HG03378 (cell line): ENCODE measurements around the gene FGF14.
A peak's percentile ranks its signal among the peaks of the same experiment; 100 is the strongest.
"Not testable (repeated sequence)": the region's sequence is repeated elsewhere in the genome, so short reads cannot be mapped to it uniquely, and the experiment has no call there.

Experiments
- ATAC-seq: cut with Tn5 transposase; IDR thresholded peaks from one replicate; pipeline ENCODE4 v1.9.1; 2021; ENCODE audit warnings: mild to moderate bottlenecking, moderate library complexity; ENCODE audit not compliant: unreplicated experiment

The FGF14 gene

DNA sequence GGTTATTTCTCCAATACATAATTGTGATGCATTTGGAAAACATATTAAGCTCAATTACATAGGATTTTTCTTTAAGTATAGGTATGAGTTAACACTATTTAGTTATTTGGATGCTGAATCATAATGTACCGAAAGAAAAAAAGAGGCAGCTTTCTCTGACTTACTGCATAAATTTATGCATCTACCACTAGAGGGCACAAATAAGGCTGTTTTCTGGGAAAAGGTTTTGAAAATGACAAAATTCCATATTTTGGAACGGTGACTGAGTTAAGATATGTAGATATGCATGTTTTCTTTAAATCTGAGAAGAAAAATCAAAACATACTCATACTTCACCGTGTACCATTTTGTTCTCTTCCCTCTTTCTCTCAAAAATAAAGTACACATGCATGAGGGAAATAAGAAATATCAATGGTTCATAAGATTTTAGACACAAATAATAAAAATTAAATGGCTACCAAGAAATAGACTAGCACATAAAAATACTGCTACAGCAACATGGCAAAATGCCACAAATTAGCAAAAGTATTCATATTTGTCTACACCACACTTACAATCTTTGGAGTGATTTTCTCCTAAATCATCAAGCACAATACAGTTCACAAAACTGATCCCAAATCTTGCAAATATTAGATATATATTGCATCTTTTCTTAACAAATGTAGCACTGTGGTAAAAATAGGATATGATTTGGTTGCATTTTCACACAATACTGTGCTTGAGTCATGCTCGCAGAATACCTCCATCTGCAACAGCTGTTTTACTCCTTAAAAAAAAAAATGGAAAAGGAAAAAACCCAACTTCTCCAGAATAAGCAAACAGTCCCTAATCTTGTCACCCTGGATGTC is 260.0 kb downstream of the FGF14 start:
- ATAC-seq, result peak; percentile 47

DNA sequence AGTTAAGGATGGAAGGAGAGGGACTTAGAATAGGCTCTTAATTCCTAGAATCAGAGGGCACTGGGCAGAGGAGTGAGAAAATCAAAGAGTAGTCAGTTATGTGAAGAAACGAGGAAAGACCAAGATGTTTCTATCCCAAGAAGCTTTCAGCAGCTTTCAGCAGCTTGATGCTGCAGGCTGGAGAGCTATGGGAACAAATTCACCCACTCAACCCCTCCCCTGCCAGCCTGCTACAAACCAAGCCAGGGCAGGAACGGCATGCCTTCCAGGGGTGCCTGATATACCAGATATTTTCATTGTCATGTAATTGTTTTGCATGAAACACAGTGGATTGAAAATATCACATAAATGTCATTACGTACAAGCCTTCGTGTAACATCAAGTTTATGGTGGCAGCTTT is 262.2 kb downstream of the FGF14 start:
- no peak for ATAC-seq

DNA sequence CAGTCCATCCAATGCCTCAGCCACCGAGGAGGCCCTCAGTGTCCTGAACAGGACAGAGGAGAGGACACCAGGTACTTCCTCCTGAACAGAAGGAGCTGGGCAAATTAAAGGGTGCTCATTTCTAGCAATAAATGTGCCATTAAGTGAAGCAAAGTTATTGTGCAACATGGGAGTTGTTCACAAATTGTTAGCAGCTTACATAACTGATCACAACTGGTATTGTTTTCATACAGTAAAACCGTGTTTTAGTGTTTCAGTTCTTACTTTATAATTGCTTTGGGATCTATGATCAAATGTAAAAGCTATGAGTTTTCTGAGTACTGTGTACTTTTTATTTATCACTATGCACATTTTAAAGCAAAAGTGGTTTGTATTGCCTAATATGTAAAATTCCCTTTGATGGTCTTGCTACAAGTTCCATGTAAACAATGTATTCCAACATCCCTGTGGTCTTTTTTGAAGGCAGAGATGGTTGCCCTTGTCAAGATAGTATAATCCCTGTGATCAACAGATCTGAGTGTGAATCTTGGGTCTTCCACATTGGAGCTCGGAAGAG is 263.1 kb downstream of the FGF14 start:
- no peak for ATAC-seq

- ATAC-seq, result not testable (repeated sequence)
Observed at GRCh38 chr13:102137904-102138303, 263.9 kb downstream of the FGF14 start.

- no peak for ATAC-seq
Observed at GRCh38 chr13:102136735-102137296, 265.0 kb downstream of the FGF14 start.

DNA sequence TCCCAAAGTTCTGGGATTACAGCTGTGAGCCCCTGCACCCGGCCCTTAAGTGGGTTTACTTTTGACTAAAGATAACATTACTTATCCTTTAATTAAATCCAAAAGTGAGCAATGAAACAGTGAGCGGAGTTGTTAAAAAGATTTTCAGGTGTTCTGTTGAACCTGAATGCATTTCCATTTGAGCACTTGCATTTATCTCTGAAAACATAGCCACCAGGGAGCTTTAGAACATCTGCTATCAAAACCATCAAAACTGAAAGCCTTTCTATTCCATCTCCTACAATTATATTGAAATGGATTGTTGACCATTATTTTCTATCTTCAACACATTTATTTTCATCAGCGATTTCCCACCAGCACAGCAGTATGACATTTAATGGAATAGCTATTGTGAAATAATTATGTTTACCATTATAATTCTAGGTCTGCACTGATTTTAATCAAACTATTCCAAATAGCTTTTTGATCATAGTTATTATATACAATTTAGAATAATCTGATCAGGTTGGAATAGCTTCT is 269.0 kb downstream of the FGF14 start:
- ATAC-seq, result no peak

DNA sequence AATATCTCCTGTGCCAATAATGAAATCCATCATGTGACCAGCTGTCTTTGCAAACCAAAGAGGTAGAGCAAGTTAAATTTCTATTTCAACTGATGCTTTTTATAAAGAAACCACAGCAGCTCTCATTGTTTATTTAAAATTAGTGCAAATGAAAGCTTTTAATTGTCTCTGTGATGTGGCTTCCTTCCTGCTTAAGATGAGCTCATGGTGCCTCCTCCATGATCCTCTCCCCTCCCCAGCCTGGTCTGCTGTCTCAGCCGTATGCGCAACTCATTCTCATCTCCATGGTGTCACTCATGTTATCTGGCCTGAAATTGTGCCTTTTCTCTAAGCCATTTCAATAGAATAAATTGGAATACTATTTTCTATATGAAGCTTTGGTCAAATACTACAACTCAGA is 270.6 kb downstream of the FGF14 start:
- ATAC-seq, result no peak

DNA sequence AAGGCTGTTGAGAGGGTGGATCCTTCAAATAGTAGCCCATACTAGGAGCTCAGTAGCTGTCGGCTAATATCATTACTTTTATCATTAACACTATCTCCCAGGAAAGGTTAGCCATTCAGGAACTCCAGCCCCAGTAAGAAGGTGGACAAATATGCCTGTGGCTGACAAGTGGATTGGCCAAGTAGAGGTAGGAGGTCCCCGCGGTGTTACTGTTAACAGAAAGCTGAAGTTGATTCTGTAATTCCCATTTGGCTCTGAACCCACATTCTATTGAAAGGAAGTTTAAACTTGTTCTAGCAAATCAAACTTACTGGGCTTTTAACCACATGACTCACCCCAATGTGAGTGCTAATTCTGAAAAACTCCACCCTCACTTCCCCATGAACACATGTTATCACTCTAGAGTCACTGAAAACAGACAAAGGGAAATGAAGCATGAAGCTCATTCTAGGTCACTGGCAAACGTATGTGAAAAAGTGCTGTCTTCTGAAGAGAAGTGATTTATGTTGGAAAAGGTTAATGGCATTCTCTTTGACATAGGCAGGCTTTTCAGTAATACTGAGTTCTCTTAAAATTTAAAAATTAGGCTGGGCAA is 273.5 kb downstream of the FGF14 start:
- peak; percentile 88 for ATAC-seq

GRCh38 chr13:102127153-102127552 is 274.7 kb downstream of the FGF14 start:
- ATAC-seq, result no peak

DNA sequence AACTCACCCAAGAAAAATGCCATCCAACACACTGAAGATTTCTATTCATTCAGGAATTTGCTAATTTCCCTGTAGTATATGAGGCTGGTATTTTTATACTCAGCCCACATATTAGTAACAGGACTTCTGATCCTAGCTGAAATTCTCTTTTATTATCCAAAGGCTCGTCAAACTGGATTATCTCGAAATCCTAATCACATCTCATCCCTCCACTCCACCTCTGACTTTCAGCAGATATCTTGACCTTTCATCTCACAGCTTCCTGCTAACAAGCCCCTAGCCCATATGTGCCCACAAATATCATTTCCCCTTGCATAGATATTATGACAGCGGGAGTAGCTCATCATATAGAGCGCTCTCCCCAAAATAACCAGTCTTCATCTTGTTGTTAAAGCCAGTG is 279.7 kb downstream of the FGF14 start:
- ATAC-seq, result no peak

DNA sequence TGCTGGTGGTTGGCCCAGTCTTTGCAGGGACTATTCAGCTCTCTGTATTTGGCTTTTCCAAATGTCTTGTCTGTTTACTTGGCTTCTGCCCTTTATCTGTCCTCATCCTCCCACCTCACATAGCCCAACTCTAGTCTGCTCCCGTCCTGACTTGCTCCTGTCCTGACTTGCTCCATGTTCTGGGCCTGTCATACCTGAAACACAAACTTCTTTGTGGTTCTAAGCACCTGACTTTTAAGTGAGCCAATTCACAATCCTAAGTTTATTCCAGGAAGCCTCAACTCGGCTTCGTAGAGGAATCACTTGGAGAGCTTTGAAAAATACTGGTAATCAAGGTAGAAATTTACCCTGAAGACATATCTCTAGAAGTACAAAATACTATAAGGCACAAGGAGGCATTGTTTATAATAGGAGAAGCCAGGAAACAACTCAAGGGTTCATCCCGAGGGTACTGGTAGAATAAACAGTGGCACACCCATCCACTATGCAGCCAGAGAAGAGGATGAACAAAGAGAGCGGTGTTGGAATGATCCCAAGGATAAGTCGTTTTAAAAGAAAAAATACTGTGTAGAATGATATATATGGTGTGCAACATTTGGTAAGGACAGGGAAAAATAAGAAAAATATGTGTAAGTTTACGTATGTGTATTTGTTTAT is 284.5 kb downstream of the FGF14 start:
- no peak for ATAC-seq

DNA sequence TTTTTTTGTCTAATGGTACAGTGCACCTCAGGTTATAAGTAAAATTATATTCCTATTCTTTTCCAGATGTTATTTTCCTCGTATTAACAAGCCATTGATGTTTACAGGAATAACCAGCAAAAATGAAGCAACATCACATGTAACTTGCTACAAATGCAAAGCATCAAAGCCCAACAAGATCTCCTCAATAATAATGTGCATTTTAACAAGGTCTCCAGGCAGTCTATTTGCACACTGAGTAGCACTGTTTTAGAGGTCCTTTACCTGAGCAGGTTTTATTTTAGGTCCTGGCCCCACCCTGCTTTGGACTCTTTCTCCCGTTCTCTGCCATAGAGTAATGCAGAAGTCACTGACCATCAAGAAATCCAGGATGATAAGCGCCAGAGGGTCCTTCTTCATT is 298.4 kb downstream of the FGF14 start:
- no peak for ATAC-seq

DNA sequence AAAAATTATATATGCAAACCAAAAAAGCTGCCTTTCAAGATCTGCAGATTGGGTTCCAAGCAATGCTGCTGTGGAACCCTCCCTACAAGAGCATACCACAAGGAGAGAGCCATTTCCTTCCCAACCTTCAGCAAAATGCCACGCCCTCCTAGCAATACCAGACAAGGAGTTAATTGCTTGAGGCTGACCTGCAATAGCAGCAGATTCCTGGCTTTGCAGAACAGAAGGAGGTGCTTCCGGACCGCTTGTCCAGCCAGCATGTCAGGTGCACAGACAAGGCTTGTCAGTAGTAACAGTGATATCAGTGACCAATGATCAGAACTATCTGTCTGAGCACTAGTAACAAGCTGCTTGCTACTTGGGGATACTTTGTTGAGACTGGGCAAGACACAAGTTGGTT is 301.6 kb downstream of the FGF14 start:
- no peak for ATAC-seq

GRCh38 chr13:102097708-102098107 is 304.1 kb downstream of the FGF14 start:
- ATAC-seq, result no peak

GRCh38 chr13:102093288-102093687 is 308.6 kb downstream of the FGF14 start:
- ATAC-seq, result not testable (repeated sequence)

GRCh38 chr13:102091231-102091630 is 310.6 kb downstream of the FGF14 start:
- ATAC-seq, result no peak

DNA sequence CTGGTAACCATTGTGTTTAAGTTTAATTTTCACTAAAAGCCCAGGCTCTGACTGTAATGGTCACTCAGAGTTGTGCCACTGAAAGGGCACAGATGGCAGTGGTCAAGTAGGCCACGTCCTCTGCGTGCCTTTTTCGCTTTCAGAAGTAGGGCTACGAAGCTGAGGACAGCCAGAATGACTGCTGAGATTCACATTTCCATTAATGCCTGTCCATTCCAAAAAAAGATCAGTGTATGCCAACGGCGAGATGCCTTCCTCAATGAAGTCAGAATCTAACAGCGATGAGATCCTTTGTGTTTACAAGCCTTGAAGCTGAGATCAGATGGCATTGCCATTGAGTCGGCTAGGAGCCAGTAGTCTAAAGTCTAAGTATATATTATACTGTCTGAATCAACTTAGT is 311.3 kb downstream of the FGF14 start:
- no peak for ATAC-seq

GRCh38 chr13:102089722-102090121 is 312.1 kb downstream of the FGF14 start:
- ATAC-seq, result no peak

GRCh38 chr13:102089177-102089576 is 312.7 kb downstream of the FGF14 start:
- no peak for ATAC-seq

DNA sequence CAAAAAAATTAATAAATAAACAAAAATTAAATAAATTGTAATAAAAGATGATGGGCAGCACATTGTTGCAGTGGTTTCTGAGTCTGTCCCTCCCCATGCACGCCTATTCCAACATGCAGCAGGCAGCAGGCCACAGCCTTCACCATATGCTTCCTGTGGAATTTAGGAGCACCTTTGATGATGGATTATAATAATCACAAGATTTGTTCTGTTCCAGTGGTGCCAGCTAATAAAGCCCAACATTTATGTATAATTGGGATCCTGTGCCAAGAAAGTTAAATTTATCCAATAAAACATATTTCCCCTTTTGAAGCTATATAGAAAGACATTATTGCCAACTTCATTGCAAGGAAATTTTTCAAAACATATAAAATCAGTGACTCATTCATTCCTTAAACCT is 328.6 kb downstream of the FGF14 start:
- no peak for ATAC-seq

GRCh38 chr13:102071711-102072110 is 330.1 kb downstream of the FGF14 start:
- no peak for ATAC-seq
